Measurements from ENCODE around the gene A1CF. TPM values are rescaled to one million over a fixed set of nuclear protein-coding genes. Genes with fewer than 3 reads are reported as not detected.

Gene A1CF
- total and polyA plus RNA-seq, 10 donors = under 0.01 TPM; not detected in 9

- Histone ChIP-seq H3K27me3 (replicated peaks in 1 of 7) (peaks cover 0 to 11% (median 0%) of the 10 kb centered on the region in 7 donors), H3K36me3 (no peaks in the 10 kb centered on the region), H3K4me1 (no peaks in the 10 kb centered on the region), H3K4me3 (no peak overlapping the region), H3K27ac (no peak overlapping the region), H3K9me3 (no peaks in the 10 kb centered on the region)
- TF ChIP-seq POLR2AphosphoS5 (IDR thresholded peaks at IDR 0.05) (no peak), POLR2A (IDR thresholded peaks at IDR 0.05) (no peak), CTCF (IDR thresholded peaks at IDR 0.05 in 8 of 11, conservative IDR thresholded peaks at IDR 0.05 in 3 of 11) (no peak)
- WGBS, 5 donors = 38 to 61% (median 45%) methylated on average over 4 of the region's 4 CpGs
- intact Hi-C loops (cut with DNase I; ENCODE audit: low total_unique reads) = no loop called here
- no peak for DNase-seq
Observed at GRCh38 chr10:50823789-50824188, 61.6 kb downstream of the A1CF start.

GRCh38 chr10:50809596-50809995, 75.8 kb downstream of the A1CF start:
- no peaks in the 10 kb centered on the region for H3K36me3 ChIP-seq
- TF ChIP-seq POLR2A (IDR thresholded peaks at IDR 0.05) = no peak
- no peak for TF ChIP-seq POLR2AphosphoS5 (IDR thresholded peaks at IDR 0.05)
- TF ChIP-seq CTCF (IDR thresholded peaks at IDR 0.05 in 8 of 11, conservative IDR thresholded peaks at IDR 0.05 in 3 of 11) = no peak
- H3K4me1 ChIP-seq = no peaks in the 10 kb centered on the region
- no peak overlapping the region for H3K4me3 ChIP-seq
- DNase-seq = no peak
- WGBS, 5 donors = 83 to 92% (median 86%) methylated on average over 7 of the region's 7 CpGs
- H3K9me3 ChIP-seq = no peaks in the 10 kb centered on the region
- H3K27me3 ChIP-seq (replicated peaks in 1 of 7) = no peaks in the 10 kb centered on the region
- intact Hi-C loops (cut with DNase I; ENCODE audit: low total_unique reads) = no loop called here
- H3K27ac ChIP-seq = no peak overlapping the region

- WGBS, 5 donors = 28 to 64% (median 39%) methylated on average over 1 of the region's 1 CpG
- no peak overlapping the region for H3K27ac ChIP-seq
- TF ChIP-seq POLR2AphosphoS5 (IDR thresholded peaks at IDR 0.05) = no peak
- TF ChIP-seq CTCF (IDR thresholded peaks at IDR 0.05 in 8 of 11, conservative IDR thresholded peaks at IDR 0.05 in 3 of 11) = no peak
- TF ChIP-seq POLR2A (IDR thresholded peaks at IDR 0.05) = no peak
- no peaks in the 10 kb centered on the region for H3K36me3 ChIP-seq
- no peaks in the 10 kb centered on the region for H3K9me3 ChIP-seq
- H3K4me3 ChIP-seq = no peak overlapping the region
- H3K27me3 ChIP-seq (replicated peaks in 1 of 7) = no peaks in the 10 kb centered on the region
- DNase-seq = no peak
- H3K4me1 ChIP-seq = no peaks in the 10 kb centered on the region
- intact Hi-C loops (cut with DNase I; ENCODE audit: low total_unique reads) = no loop called here
Observed at GRCh38 chr10:50807851-50808776, 77.3 kb downstream of the A1CF start.

DNA sequence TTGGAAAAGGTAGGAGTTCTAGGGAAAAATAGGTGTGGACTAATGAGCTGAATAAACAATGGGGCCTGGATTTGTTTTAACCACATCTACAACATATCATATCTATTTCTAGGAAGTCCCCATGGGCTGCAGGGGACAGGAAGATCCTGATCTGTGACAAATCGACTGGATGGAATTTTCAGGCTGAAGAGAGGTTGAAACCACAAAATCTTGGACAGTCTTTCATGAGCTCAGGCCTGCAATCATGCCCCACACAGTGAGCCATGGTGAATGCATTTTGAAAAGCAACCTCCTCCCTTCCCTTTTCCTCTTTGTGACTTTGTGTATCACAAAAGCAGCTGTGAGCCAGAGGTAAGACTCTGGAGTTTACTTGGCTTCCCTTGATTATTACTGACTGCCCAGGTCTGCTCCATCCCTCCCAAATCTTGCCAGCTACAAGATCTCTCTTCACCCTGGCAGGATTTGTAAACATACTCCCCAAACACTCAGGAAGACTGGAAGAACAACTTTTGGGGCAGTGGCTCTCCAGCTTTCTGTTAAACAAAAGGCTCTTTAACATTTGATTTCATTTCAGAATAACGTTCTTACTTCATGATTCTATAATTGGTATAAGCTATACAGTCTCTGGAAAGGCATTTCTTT, 79.3 kb downstream of the A1CF start:
- no peak overlapping the region for H3K4me3 ChIP-seq
- DNase-seq = no peak
- no peaks in the 10 kb centered on the region for H3K27me3 ChIP-seq (replicated peaks in 1 of 7)
- H3K36me3 ChIP-seq = no peaks in the 10 kb centered on the region
- H3K4me1 ChIP-seq = no peaks in the 10 kb centered on the region
- H3K9me3 ChIP-seq = no peaks in the 10 kb centered on the region
- H3K27ac ChIP-seq = no peak overlapping the region
- TF ChIP-seq POLR2AphosphoS5 (IDR thresholded peaks at IDR 0.05) = no peak
- TF ChIP-seq CTCF (IDR thresholded peaks at IDR 0.05 in 8 of 11, conservative IDR thresholded peaks at IDR 0.05 in 3 of 11) = no peak
- TF ChIP-seq POLR2A (IDR thresholded peaks at IDR 0.05) = no peak
- 33 to 54% (median 46%) methylated on average over 2 of the region's 2 CpGs for WGBS, 5 donors
- intact Hi-C loops (cut with DNase I; ENCODE audit: low total_unique reads) = no loop called here
